HG02840 (cell line): ENCODE results near the gene APBB2.

Source experiments
- ATAC-seq: cut with Tn5 transposase; IDR thresholded peaks from one replicate; pipeline ENCODE4 v1.9.1; 2021; ENCODE audit warnings: mild to moderate bottlenecking, moderate library complexity, moderate number of reproducible peaks; ENCODE audit not compliant: unreplicated experiment, low FRiP score

Gene APBB2

GRCh38 chr4:40953283-40954087, 260.9 kb downstream of the APBB2 start:
- ATAC-seq, result no peak

GRCh38 chr4:40952672-40953071, 261.7 kb downstream of the APBB2 start:
- ATAC-seq, result no peak

GRCh38 chr4:40952217-40952616, 262.1 kb downstream of the APBB2 start:
- ATAC-seq, result no peak

- no peak for ATAC-seq
Observed at GRCh38 chr4:40951026-40951425, 263.3 kb downstream of the APBB2 start.

GRCh38 chr4:40949358-40950100, 264.8 kb downstream of the APBB2 start:
- ATAC-seq, result no peak

- no peak for ATAC-seq
Observed at GRCh38 chr4:40948014-40948413, 266.3 kb downstream of the APBB2 start.

- no peak for ATAC-seq
Observed at GRCh38 chr4:40946652-40947051, 267.7 kb downstream of the APBB2 start.

- ATAC-seq, result no peak
Observed at GRCh38 chr4:40940756-40941155, 273.6 kb downstream of the APBB2 start.

GRCh38 chr4:40940317-40940741, 274.0 kb downstream of the APBB2 start:
- ATAC-seq, result no peak

- ATAC-seq, result no peak
Observed at GRCh38 chr4:40939856-40940255, 274.5 kb downstream of the APBB2 start.

GRCh38 chr4:40938337-40938736, 276.0 kb downstream of the APBB2 start:
- no peak for ATAC-seq

- ATAC-seq, result no peak
Observed at GRCh38 chr4:40937140-40937725, 277.1 kb downstream of the APBB2 start.

GRCh38 chr4:40934676-40935075, 279.7 kb downstream of the APBB2 start:
- no peak for ATAC-seq

- ATAC-seq, result no peak
Observed at GRCh38 chr4:40933272-40934053, 280.9 kb downstream of the APBB2 start.

- no peak for ATAC-seq
Observed at GRCh38 chr4:40931841-40932240, 282.5 kb downstream of the APBB2 start.

- ATAC-seq, result no peak
Observed at GRCh38 chr4:40931238-40931637, 283.1 kb downstream of the APBB2 start.

GRCh38 chr4:40927074-40927473, 287.3 kb downstream of the APBB2 start:
- ATAC-seq, result no peak

- no peak for ATAC-seq
Observed at GRCh38 chr4:40924793-40925117, 289.6 kb downstream of the APBB2 start.

- ATAC-seq, result peak; percentile 70
Observed at GRCh38 chr4:40924096-40924792, 290.1 kb downstream of the APBB2 start.
